ENCODE results near the gene GRM3. TPM values are rescaled to one million over a fixed set of nuclear protein-coding genes. Genes with fewer than 3 reads are reported as not detected.

GRM3 gene
- total RNA-seq, 3 donors from 2014 or later (not counting 1 experiment from before 2014, with no cell fraction given): not detected

GRCh38 chr7:86846494-86847190 is 202.9 kb downstream of the GRM3 start:
- no peaks in the 10 kb centered on the region for H3K27me3 ChIP-seq (ENCODE audit: control insufficient read depth, insufficient read depth, low read length)
- H3K36me3 Mint-ChIP-seq: no peaks in the 10 kb centered on the region

DNA sequence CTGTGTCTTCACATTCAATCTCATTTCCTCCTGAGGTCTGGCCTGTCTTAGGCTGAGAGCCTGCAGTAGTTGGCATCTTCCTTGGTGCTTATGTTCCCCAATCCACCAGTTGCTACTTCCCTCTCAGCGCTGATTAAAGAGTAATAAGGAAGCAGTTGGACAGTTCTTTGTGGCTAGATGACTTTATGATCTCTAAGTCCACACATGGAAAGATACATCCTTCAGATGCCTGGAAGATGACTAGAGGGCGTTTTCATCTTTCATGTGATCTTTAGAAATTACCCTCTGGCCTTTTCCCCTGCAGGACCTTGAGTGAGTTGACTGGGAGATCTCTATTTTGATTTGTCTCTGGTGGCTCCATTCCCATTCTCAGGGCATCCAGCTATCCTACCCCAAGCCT is 204.5 kb downstream of the GRM3 start:
- no peaks in the 10 kb centered on the region for H3K9me3 ChIP-seq (ENCODE audit: control insufficient read depth, insufficient read depth, low read length)
- Mint-ChIP-seq H3K27me3 (ENCODE audit: low read depth in 2 of 2) (no peaks in the 10 kb centered on the region), H3K4me1 (no peaks in the 10 kb centered on the region), H3K36me3 (no peaks in the 10 kb centered on the region), H3K9me3 (no peaks in the 10 kb centered on the region), H3K27ac (no peak overlapping the region), H3K4me3 (no peak overlapping the region)
- H3K4me3 ChIP-seq (ENCODE audit: low read length): no peak overlapping the region
- no peak for ATAC-seq
- intact Hi-C loops (cut with micrococcal nuclease): no loop called here
- TF ChIP-seq, protein P1, sequence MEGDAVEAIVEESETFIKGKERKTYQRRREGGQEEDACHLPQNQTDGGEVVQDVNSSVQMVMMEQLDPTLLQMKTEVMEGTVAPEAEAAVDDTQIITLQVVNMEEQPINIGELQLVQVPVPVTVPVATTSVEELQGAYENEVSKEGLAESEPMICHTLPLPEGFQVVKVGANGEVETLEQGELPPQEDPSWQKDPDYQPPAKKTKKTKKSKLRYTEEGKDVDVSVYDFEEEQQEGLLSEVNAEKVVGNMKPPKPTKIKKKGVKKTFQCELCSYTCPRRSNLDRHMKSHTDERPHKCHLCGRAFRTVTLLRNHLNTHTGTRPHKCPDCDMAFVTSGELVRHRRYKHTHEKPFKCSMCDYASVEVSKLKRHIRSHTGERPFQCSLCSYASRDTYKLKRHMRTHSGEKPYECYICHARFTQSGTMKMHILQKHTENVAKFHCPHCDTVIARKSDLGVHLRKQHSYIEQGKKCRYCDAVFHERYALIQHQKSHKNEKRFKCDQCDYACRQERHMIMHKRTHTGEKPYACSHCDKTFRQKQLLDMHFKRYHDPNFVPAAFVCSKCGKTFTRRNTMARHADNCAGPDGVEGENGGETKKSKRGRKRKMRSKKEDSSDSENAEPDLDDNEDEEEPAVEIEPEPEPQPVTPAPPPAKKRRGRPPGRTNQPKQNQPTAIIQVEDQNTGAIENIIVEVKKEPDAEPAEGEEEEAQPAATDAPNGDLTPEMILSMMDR (IDR thresholded peaks at IDR 0.05): no peak
- WGBS (ENCODE audit: insufficient coverage): 49% methylated on average over 2 of the region's 2 CpGs
- no peak overlapping the region for H3K27ac ChIP-seq (ENCODE audit: low read length)
- no peaks in the 10 kb centered on the region for H3K27me3 ChIP-seq (ENCODE audit: control insufficient read depth, insufficient read depth, low read length)
- no peaks in the 10 kb centered on the region for H3K4me1 ChIP-seq (ENCODE audit: control insufficient read depth, insufficient read depth, low read length)
- no peaks in the 10 kb centered on the region for H3K36me3 ChIP-seq (ENCODE audit: control insufficient read depth, insufficient read depth, low read length)
- no peak for DNase-seq

More at GRCh38 chr7:86846494-86847190, 202.9 kb downstream of the GRM3 start:
- Mint-ChIP-seq H3K4me3 (no peak overlapping the region), H3K9me3 (peaks cover 0 to 2% of the 10 kb centered on the region in 2 donors), H3K27ac (no peak overlapping the region), H3K27me3 (ENCODE audit: low read depth in 2 of 2) (no peaks in the 10 kb centered on the region), H3K4me1 (no peaks in the 10 kb centered on the region)
- Histone ChIP-seq H3K9me3 (ENCODE audit: control insufficient read depth, insufficient read depth, low read length) (no peaks in the 10 kb centered on the region), H3K27ac (ENCODE audit: low read length) (no peak overlapping the region), H3K4me3 (ENCODE audit: low read length) (no peak overlapping the region), H3K4me1 (ENCODE audit: control insufficient read depth, insufficient read depth, low read length) (no peaks in the 10 kb centered on the region), H3K36me3 (ENCODE audit: control insufficient read depth, insufficient read depth, low read length) (no peaks in the 10 kb centered on the region)
- TF ChIP-seq, protein P1 (IDR thresholded peaks at IDR 0.05): no peak
- intact Hi-C loops (cut with micrococcal nuclease): no loop called here
- no peak for DNase-seq
- no peak for ATAC-seq
- WGBS (ENCODE audit: insufficient coverage): 0% methylated on average over 3 of the region's 3 CpGs

- Mint-ChIP-seq H3K36me3 (no peaks in the 10 kb centered on the region), H3K9me3 (no peaks in the 10 kb centered on the region), H3K27me3 (ENCODE audit: low read depth in 2 of 2) (no peaks in the 10 kb centered on the region), H3K27ac (no peak overlapping the region), H3K4me3 (no peak overlapping the region), H3K4me1 (no peaks in the 10 kb centered on the region)
- 69% methylated on average over 3 of the region's 3 CpGs for WGBS (ENCODE audit: insufficient coverage)
- DNase-seq (no peak), ATAC-seq (no peak)
- TF ChIP-seq, protein P1 (IDR thresholded peaks at IDR 0.05): no peak
- Histone ChIP-seq H3K4me1 (ENCODE audit: control insufficient read depth, insufficient read depth, low read length) (no peaks in the 10 kb centered on the region), H3K27me3 (ENCODE audit: control insufficient read depth, insufficient read depth, low read length) (no peaks in the 10 kb centered on the region), H3K27ac (ENCODE audit: low read length) (no peak overlapping the region), H3K4me3 (ENCODE audit: low read length) (no peak overlapping the region), H3K36me3 (ENCODE audit: control insufficient read depth, insufficient read depth, low read length) (no peaks in the 10 kb centered on the region), H3K9me3 (ENCODE audit: control insufficient read depth, insufficient read depth, low read length) (no peaks in the 10 kb centered on the region)
- intact Hi-C loops (cut with micrococcal nuclease): no loop called here
Observed at GRCh38 chr7:86851566-86851965, 207.9 kb downstream of the GRM3 start.

GRCh38 chr7:86863452-86863851 is 219.7 kb downstream of the GRM3 start:
- Histone ChIP-seq H3K27ac (ENCODE audit: low read length) (no peak overlapping the region), H3K9me3 (ENCODE audit: control insufficient read depth, insufficient read depth, low read length) (no peaks in the 10 kb centered on the region), H3K4me3 (ENCODE audit: low read length) (no peak overlapping the region), H3K36me3 (ENCODE audit: control insufficient read depth, insufficient read depth, low read length) (no peaks in the 10 kb centered on the region), H3K27me3 (ENCODE audit: control insufficient read depth, insufficient read depth, low read length) (no peaks in the 10 kb centered on the region), H3K4me1 (ENCODE audit: control insufficient read depth, insufficient read depth, low read length) (no peaks in the 10 kb centered on the region)
- ATAC-seq (no peak), DNase-seq (no peak)
- WGBS (ENCODE audit: insufficient coverage): 94% methylated on average over 1 of the region's 2 CpGs
- Mint-ChIP-seq H3K4me1 (no peaks in the 10 kb centered on the region), H3K27me3 (ENCODE audit: low read depth in 2 of 2) (no peaks in the 10 kb centered on the region), H3K4me3 (no peak overlapping the region), H3K36me3 (no peaks in the 10 kb centered on the region), H3K27ac (no peak overlapping the region), H3K9me3 (peaks cover 8 to 14% of the 10 kb centered on the region in 2 donors)
- TF ChIP-seq, protein P1 (IDR thresholded peaks at IDR 0.05): no peak
- intact Hi-C loops (cut with micrococcal nuclease): no loop called here
